DND-41 (cell line): ENCODE data around the gene KAT6B.

Experiments used
- ATAC-seq: fragments of 200-7000 bp; cut with Tn5 transposase; 3 replicates; pipeline ENCODE4 v1.9.1; 2021; ENCODE audit warnings: low read depth; ENCODE audit not compliant: insufficient read depth
- DNase-seq: peaks from one replicate; pipeline ENCODE4 v3.0.0-alpha.2; 2020
- H2AFZ ChIP-seq: 2 replicates; pipeline ENCODE4 v1.6.0; 2012; ENCODE audit warnings: low read depth, low read length
- H3K27ac ChIP-seq: 2 replicates; pipeline ENCODE4 v1.5.1; 2012; ENCODE audit warnings: low read length, inconsistent platforms
- H3K27me3 ChIP-seq: fragments of 200-600 bp; sonication (generic); 2 replicates; pipeline ENCODE4 v1.6.0; 2012; ENCODE audit warnings: low read length, mild to moderate bottlenecking, inconsistent platforms; ENCODE audit not compliant: insufficient read depth, poor library complexity
- H3K36me3 ChIP-seq: 2 replicates; pipeline ENCODE4 v1.5.1; 2012; ENCODE audit warnings: low read length, inconsistent platforms; ENCODE audit not compliant: insufficient read depth
- H3K4me1 ChIP-seq: 2 replicates; pipeline ENCODE4 v1.5.1; 2012; ENCODE audit warnings: mild to moderate bottlenecking, low read length; ENCODE audit not compliant: insufficient read depth
- H3K4me2 ChIP-seq: 2 replicates; pipeline ENCODE4 v1.6.0; 2012; ENCODE audit warnings: mild to moderate bottlenecking, moderate library complexity, low read length, inconsistent platforms; ENCODE audit not compliant: insufficient read depth
- H3K4me3 ChIP-seq, 2 experiments: fragments of 200-600 bp in 1 of 2; shearing (Covaris generic) in 1 of 2; 2 replicates each; pipeline ENCODE4 v1.5.1; 2012 to 2016; ENCODE audit warnings: inconsistent platforms in 2 of 2, low read length in 2 of 2, mild to moderate bottlenecking in 2 of 2, low read depth in 1 of 2, moderate library complexity in 1 of 2
- H3K79me2 ChIP-seq: 2 replicates; pipeline ENCODE4 v1.6.0; 2012; ENCODE audit warnings: low read length, inconsistent platforms; ENCODE audit not compliant: insufficient read depth
- H3K9ac ChIP-seq: 2 replicates; pipeline ENCODE4 v1.6.0; 2012; ENCODE audit warnings: low read depth, mild to moderate bottlenecking, inconsistent platforms, low read length, moderate library complexity
- H3K9me3 ChIP-seq: 2 replicates; pipeline ENCODE4 v1.5.1; 2012; ENCODE audit warnings: low read length, moderate library complexity, mild to moderate bottlenecking, inconsistent platforms; ENCODE audit not compliant: insufficient read depth, severe bottlenecking
- H4K20me1 ChIP-seq: 2 replicates; pipeline ENCODE4 v1.6.0; 2012; ENCODE audit warnings: low read length; ENCODE audit not compliant: insufficient read depth
- CTCF ChIP-seq: IDR thresholded peaks from 2 replicates; pipeline ENCODE4 v1.5.1; 2012; ENCODE audit warnings: borderline replicate concordance, low read length, moderate library complexity, mild to moderate bottlenecking; ENCODE audit not compliant: poor library complexity, severe bottlenecking; ENCODE audit errors: extremely low read depth
- EZH2 ChIP-seq: IDR thresholded peaks from 3 replicates; pipeline ENCODE4 v1.6.1; 2012; ENCODE audit warnings: borderline replicate concordance, low read depth, mild to moderate bottlenecking, moderate library complexity, low read length, inconsistent platforms; ENCODE audit not compliant: severe bottlenecking

The KAT6B gene

GRCh38 chr10:75034131-75034512, 207.7 kb downstream of the KAT6B start:
- Histone ChIP-seq H2AFZ (no peak overlapping the region), H4K20me1 (peaks cover 5% of the 10 kb centered on the region; the same call in 1 of the 2 replicates), H3K27ac (no peak overlapping the region), H3K36me3 (peaks cover 19% of the 10 kb centered on the region), H3K27me3 (no peaks in the 10 kb centered on the region), H3K9me3 (no peaks in the 10 kb centered on the region), H3K9ac (no peak overlapping the region), H3K4me2 (no peak overlapping the region), H3K4me3 (no peak overlapping the region), H3K79me2 (no peaks in the 10 kb centered on the region), H3K4me1 (no peaks in the 10 kb centered on the region)
- no peak for DNase-seq
- no peak; the same call in 2 of the 3 replicates for ATAC-seq
- TF ChIP-seq EZH2 (no peak), CTCF (no peak)

GRCh38 chr10:75034714-75035258, 208.4 kb downstream of the KAT6B start:
- TF ChIP-seq CTCF = no peak
- no peak for TF ChIP-seq EZH2
- no peak for DNase-seq
- H3K9me3 ChIP-seq = no peaks in the 10 kb centered on the region
- H3K4me2 ChIP-seq = no peak overlapping the region
- H4K20me1 ChIP-seq = peaks cover 2% of the 10 kb centered on the region; the same call in 1 of the 2 replicates
- H3K9ac ChIP-seq = no peak overlapping the region
- no peak for ATAC-seq
- H3K36me3 ChIP-seq = peaks cover 12% of the 10 kb centered on the region
- no peaks in the 10 kb centered on the region for H3K79me2 ChIP-seq
- H3K27me3 ChIP-seq = no peaks in the 10 kb centered on the region
- H3K4me1 ChIP-seq = no peaks in the 10 kb centered on the region
- no peak overlapping the region for H2AFZ ChIP-seq
- H3K27ac ChIP-seq = no peak overlapping the region
- no peak overlapping the region for H3K4me3 ChIP-seq

- no peaks in the 10 kb centered on the region for H3K27me3 ChIP-seq
- H3K4me2 ChIP-seq = no peak overlapping the region
- no peak overlapping the region for H3K4me3 ChIP-seq
- H3K4me1 ChIP-seq = no peaks in the 10 kb centered on the region
- no peak overlapping the region for H3K9ac ChIP-seq
- no peaks in the 10 kb centered on the region for H3K36me3 ChIP-seq
- ATAC-seq (no peak), DNase-seq (no peak)
- no peaks in the 10 kb centered on the region for H3K79me2 ChIP-seq
- no peaks in the 10 kb centered on the region for H3K9me3 ChIP-seq
- H4K20me1 ChIP-seq = no peaks in the 10 kb centered on the region
- no peak overlapping the region for H2AFZ ChIP-seq
- no peak overlapping the region for H3K27ac ChIP-seq
- TF ChIP-seq EZH2 (no peak), CTCF (no peak)
Measured at GRCh38 chr10:75035975-75036708, 209.7 kb downstream of the KAT6B start.
